ENCODE results near the gene PSMG4. TPM values are rescaled to one million over a fixed set of nuclear protein-coding genes. Genes with fewer than 3 reads are reported as not detected.

The PSMG4 gene
- total and polyA plus RNA-seq, 10 of the 15 experiments (the other 5 are each of a cell fraction or from before 2014, with no cell fraction given) = 7.1 to 62.6 (median 29.8) TPM

GRCh38 chr6:3227363-3228045 lies 31.2 kb upstream of the PSMG4 start, which contains the start of gene TUBB2B (continued):
- no peak for TF ChIP-seq ZBTB40 (IDR thresholded peaks at IDR 0.05; ENCODE audit: borderline replicate concordance)

- H3K27me3 ChIP-seq (replicated peaks in 1 of 2; ENCODE audit: control insufficient read depth in 2 of 2, insufficient read depth in 2 of 2, low read length in 1 of 2) = peaks cover 29 to 35% of the 10 kb centered on the region in 2 experiments
- H3K4me2 ChIP-seq (ENCODE audit: control insufficient read depth, insufficient read depth) = peak overlapping the region; percentile 100
Observed at GRCh38 chr6:3228046-3228671, 30.6 kb upstream of the PSMG4 start.

More at GRCh38 chr6:3228046-3228671, 30.6 kb upstream of the PSMG4 start:
- SMC1A ChIA-PET (ENCODE audit: uncharacterized antibody, unreplicated experiment) = no interaction called here
- WGBS (ENCODE audit: insufficient coverage, insufficient replicate concordance, low lambda C conversion rate, missing lambda C conversion rate) = 2% methylated on average over 32 of the region's 38 CpGs
- RAD21 ChIA-PET (ENCODE audit: unreplicated experiment) = no interaction called here
- Histone ChIP-seq H3K27ac (ENCODE audit: control insufficient read depth, insufficient read depth) (no peak overlapping the region), H4K20me1 (ENCODE audit: control insufficient read depth, insufficient read depth) (no peaks in the 10 kb centered on the region), H3K9me3 (replicated peaks; ENCODE audit: control insufficient read depth, insufficient read depth, low read length) (no peaks in the 10 kb centered on the region), H3K9ac (ENCODE audit: control insufficient read depth, insufficient read depth, low read length) (no peak overlapping the region), H3K4me3 (peak overlapping the region; percentile 59; the same call in 1 of the 2 replicates), H3K4me1 (ENCODE audit: control insufficient read depth, insufficient read depth, low read length) (peaks cover 39% of the 10 kb centered on the region), H2AFZ (ENCODE audit: control insufficient read depth, low read depth, low read length) (no peak overlapping the region; the same call in 1 of the 2 replicates), H3K79me2 (ENCODE audit: control insufficient read depth, insufficient read depth, low read length) (no peaks in the 10 kb centered on the region), H3K36me3 (ENCODE audit: control insufficient read depth in 2 of 2, insufficient read depth in 2 of 2, low read length in 1 of 2) (no peaks in the 10 kb centered on the region)
- CTCF ChIA-PET = no interaction called here
- POLR2A ChIA-PET = no interaction called here
- no peak for DNase-seq (ENCODE audit: low read depth, low spot score)
- peak; percentile 34 for ATAC-seq
- intact Hi-C loops (cut with micrococcal nuclease; ENCODE audit: unreplicated experiment) = no loop called here
- no TSS peak for BruUV-seq (replicated peaks)
- in situ Hi-C loops (cut with MboI) = no loop called here
- no peak for FAIRE-seq
- TF ChIP-seq RB1 (IDR thresholded peaks at IDR 0.05; ENCODE audit: borderline replicate concordance) (no peak), NBN (IDR thresholded peaks at IDR 0.05) (no peak), ZNF687 (IDR thresholded peaks at IDR 0.05) (no peak), MEF2B (IDR thresholded peaks at IDR 0.05; ENCODE audit: partially characterized antibody, poor library complexity, severe bottlenecking) (no peak), EGR1 (IDR thresholded peaks at IDR 0.05; ENCODE audit: borderline replicate concordance in 1 of 2, low read depth in 2 of 2, low read length in 2 of 2) (peak in 1 of 2 experiments; percentile 79; a peak in 2 of 3 replicates), TCF3 (IDR thresholded peaks at IDR 0.05; ENCODE audit: borderline replicate concordance, insufficient read depth, low read depth, low read length) (peak; percentile 46; the same call in 1 of the 2 replicates), HDAC2 (IDR thresholded peaks at IDR 0.05) (no peak)

Data from GM12878 (cell line).